Calu3 (cell line): ENCODE data around the gene SLC38A1. TPM values are rescaled to one million over a fixed set of nuclear protein-coding genes. Genes with fewer than 3 reads are reported as not detected.

Experiments used
- BruUV-seq: library from RNA; stranded (reverse); fragments of 400-500 nt; replicated peaks from 2 replicates; lab custom pipeline; 2021; lab: Mats Ljungman, UMichigan
- CTCF ChIA-PET: fragments of 300-600 bp; sonication (Branson Sonifier 250); formaldehyde crosslinking; loops from one replicate; lab custom pipeline; 2022; ENCODE audit warnings: antibody characterized with exemption; lab: Charles Lee
- DNase-seq: peaks from one replicate; pipeline ENCODE4 v3.0.0; 2022
- H3K27ac Mint-ChIP-seq: one replicate; pipeline ENCODE4 v1.8.0; 2022; ENCODE audit warnings: mixed read lengths; ENCODE audit not compliant: unreplicated experiment
- H3K27me3 Mint-ChIP-seq: one replicate; pipeline ENCODE4 v1.8.0; 2022; ENCODE audit warnings: mixed read lengths; ENCODE audit not compliant: unreplicated experiment
- H3K36me3 Mint-ChIP-seq: one replicate; pipeline ENCODE4 v1.8.0; 2022; ENCODE audit warnings: mild to moderate bottlenecking, moderate library complexity, mixed read lengths; ENCODE audit not compliant: insufficient read depth, unreplicated experiment
- H3K4me1 Mint-ChIP-seq: one replicate; pipeline ENCODE4 v1.8.0; 2022; ENCODE audit warnings: mild to moderate bottlenecking, low read depth, mixed read lengths; ENCODE audit not compliant: unreplicated experiment
- H3K4me3 Mint-ChIP-seq: one replicate; pipeline ENCODE4 v1.8.0; 2022; ENCODE audit warnings: mild to moderate bottlenecking, low read depth, moderate library complexity, mixed read lengths; ENCODE audit not compliant: unreplicated experiment
- H3K9me3 Mint-ChIP-seq: one replicate; pipeline ENCODE4 v1.8.0; 2022; ENCODE audit warnings: low read depth, mixed read lengths; ENCODE audit not compliant: unreplicated experiment
- intact Hi-C: fragments of 100-400 bp; cut with micrococcal nuclease; formaldehyde crosslinking; loops from one replicate; pipeline ENCODE4 v1.10.0; 2022; ENCODE audit not compliant: unreplicated experiment
- total RNA-seq: library from RNA; stranded (reverse); gene quantifications from 2 replicates; pipeline ENCODE4 v1.2.3, GENCODE V29; 2022
- TF ChIP-seq, protein P1 (sequence below): fragments of 200-600 bp; IDR thresholded peaks from one replicate; pipeline ENCODE4 v1.8.0; 2022; ENCODE audit warnings: antibody characterized with exemption; ENCODE audit not compliant: unreplicated experiment

Gene SLC38A1
- total RNA-seq, 1 experiment from 2014 or later = 132 TPM

DNA sequence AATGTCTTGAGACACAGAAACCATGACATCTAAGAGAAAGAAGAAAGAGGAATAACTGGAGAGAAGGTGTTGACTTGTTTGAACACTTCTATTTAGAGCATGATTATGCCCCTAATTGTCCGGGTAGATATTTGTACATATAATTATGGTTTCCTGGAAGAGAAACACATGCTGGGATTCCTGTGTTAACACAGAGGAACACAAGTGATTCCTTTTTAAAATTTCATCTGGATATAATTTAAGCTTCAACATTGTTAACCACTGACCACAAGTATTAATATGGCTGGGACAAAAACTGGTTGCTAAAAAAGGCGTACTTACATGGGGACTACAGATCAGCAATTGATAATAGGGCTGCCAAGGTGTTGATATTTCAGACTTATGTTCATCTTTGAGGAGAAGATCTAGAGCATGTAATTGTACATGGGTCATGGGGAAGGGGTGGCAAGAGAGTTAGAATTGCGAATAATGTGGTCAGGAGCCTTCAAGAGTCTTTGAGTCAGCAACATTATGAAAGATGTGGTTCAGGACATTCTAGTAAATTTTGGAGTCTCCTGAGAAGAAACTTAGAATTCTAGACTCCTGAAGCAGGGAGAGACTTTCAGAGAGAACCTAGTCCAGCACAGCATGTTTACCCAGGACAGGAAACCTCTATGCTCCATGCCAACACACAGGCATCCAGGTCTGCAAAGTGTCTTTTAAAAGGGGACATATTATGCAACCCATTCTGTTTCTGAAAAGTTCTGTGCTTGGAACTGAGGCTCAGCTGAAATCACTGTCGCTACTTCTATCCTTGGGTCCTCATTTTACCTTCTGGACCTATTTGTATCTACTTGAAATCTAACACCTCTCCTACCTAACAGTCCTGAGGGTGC is 56.5 kb downstream of the SLC38A1 start:
- Mint-ChIP-seq H3K4me1 (peaks cover 35% of the 10 kb centered on the region), H3K27ac (peak overlapping the region; percentile 35), H3K27me3 (no peaks in the 10 kb centered on the region), H3K36me3 (peaks cover 45% of the 10 kb centered on the region), H3K4me3 (no peak overlapping the region), H3K9me3 (no peaks in the 10 kb centered on the region)
- DNase-seq = no peak
- CTCF ChIA-PET = no interaction called here
- no TSS peak for BruUV-seq
- intact Hi-C loops = no loop called here
- TF ChIP-seq, protein P1, sequence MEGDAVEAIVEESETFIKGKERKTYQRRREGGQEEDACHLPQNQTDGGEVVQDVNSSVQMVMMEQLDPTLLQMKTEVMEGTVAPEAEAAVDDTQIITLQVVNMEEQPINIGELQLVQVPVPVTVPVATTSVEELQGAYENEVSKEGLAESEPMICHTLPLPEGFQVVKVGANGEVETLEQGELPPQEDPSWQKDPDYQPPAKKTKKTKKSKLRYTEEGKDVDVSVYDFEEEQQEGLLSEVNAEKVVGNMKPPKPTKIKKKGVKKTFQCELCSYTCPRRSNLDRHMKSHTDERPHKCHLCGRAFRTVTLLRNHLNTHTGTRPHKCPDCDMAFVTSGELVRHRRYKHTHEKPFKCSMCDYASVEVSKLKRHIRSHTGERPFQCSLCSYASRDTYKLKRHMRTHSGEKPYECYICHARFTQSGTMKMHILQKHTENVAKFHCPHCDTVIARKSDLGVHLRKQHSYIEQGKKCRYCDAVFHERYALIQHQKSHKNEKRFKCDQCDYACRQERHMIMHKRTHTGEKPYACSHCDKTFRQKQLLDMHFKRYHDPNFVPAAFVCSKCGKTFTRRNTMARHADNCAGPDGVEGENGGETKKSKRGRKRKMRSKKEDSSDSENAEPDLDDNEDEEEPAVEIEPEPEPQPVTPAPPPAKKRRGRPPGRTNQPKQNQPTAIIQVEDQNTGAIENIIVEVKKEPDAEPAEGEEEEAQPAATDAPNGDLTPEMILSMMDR = no peak

DNA sequence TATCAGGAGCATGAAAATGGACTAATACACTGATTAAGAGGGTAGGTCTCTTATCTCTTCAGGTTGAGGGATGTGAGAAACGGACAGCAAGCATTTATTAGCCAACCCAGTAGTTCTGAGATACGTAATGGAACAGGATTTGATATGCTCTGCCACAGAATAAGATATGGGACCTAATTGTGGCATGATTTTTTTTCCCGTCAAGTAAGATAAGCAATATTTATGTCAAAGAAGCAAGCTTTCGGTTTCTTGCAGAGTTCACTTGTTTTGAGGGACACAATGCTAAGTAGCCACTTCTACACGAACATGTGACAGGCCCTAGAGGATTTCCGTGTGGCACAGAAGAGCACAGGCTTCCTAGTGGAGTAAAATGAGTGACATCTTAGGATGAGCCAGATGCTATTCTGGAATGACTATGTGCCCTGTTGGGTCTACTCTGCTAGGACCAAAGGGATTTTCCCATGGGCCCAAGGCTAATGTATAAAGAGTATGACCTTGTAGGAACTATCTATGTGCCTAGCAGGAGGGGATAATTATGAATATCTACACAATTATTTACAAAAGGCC is 57.9 kb downstream of the SLC38A1 start:
- no peak overlapping the region for H3K4me3 Mint-ChIP-seq
- peaks cover 43% of the 10 kb centered on the region for H3K36me3 Mint-ChIP-seq
- H3K27ac Mint-ChIP-seq = peak overlapping the region; percentile 85
- no TSS peak for BruUV-seq
- CTCF ChIA-PET = no interaction called here
- DNase-seq = no peak
- intact Hi-C loops = no loop called here
- no peaks in the 10 kb centered on the region for H3K27me3 Mint-ChIP-seq
- TF ChIP-seq, protein P1 = no peak
- H3K4me1 Mint-ChIP-seq = peaks cover 29% of the 10 kb centered on the region
- H3K9me3 Mint-ChIP-seq = no peaks in the 10 kb centered on the region

DNA sequence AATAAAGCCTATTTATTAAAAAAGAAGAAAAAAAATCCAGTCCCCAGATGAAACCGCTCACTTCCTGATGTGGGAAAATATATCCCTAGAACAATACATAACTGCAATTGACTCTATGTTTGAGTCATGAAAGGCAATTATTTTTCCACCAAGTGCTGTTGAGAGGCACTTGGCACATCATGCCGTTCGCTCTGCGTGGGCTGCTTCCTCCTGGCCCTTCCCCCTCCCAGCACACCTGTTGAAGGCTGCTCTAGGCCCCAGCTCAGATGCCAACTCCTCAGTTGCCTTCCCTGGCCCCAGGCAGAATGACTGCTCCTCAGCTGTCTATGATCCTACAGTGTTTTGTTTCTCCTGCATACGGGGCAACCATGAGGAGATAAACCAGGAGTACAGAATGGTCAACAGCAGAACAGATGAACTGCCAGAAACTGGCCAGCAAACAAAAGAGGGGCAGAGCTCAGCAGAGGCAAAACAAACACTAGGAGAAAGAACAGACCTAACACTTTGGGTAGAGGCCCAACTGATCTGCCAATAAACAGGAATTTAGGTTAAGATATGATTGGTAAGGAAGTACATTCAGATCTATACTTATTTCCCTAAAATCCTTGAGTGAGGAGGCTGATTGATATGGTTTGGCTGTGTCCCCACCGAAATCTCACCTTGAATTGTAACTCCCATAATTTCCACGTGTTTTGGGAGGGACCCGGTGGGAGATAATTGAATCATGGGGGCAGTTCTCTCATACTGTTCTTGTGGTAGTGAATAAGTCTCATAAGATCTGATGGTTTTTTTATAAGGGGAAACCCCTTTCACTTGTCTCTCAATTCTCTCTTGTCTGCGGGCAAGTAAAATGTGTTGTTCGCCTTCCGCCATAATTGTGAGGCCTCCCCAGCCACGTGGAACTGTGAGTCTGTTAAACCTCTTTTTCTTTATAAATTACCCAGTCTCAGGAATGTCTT is 58.6 kb downstream of the SLC38A1 start:
- DNase-seq = peak; percentile 59
- BruUV-seq = no TSS peak
- H3K9me3 Mint-ChIP-seq = no peaks in the 10 kb centered on the region
- CTCF ChIA-PET = no interaction called here
- TF ChIP-seq, protein P1 = no peak
- no peaks in the 10 kb centered on the region for H3K27me3 Mint-ChIP-seq
- peak overlapping the region; percentile 37 for H3K4me3 Mint-ChIP-seq
- peaks cover 36% of the 10 kb centered on the region for H3K36me3 Mint-ChIP-seq
- intact Hi-C loops = loop anchor here (5.0 kb wide), 1 partner anchor 52 kb away; no protein-coding TSS in a partner anchor
- peak overlapping the region; percentile 85 for H3K27ac Mint-ChIP-seq
- H3K4me1 Mint-ChIP-seq = peaks cover 25% of the 10 kb centered on the region

DNA sequence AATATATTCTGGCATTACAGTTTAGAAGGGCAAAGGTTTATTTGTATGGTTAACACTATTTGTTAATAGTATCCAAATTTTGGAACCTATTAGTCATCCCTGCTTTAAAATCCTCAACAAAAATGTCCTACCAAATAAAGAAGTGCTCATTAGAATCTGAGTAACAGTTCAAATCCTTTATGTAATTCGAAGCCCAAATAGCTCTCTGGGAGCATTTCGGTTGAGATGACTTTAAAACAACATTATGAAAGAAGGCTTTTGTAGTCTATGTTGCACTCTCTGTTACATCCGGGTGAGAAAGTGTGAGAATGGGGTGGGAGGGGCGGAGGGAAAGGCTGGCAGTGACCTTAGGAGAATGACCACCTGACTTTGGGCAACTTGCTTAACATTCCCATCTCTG is 59.7 kb downstream of the SLC38A1 start:
- H3K27me3 Mint-ChIP-seq = no peaks in the 10 kb centered on the region

More for the DNA sequence above, 59.7 kb downstream of the SLC38A1 start:
- TF ChIP-seq, protein P1 = no peak
- Mint-ChIP-seq H3K4me3 (no peak overlapping the region), H3K9me3 (no peaks in the 10 kb centered on the region), H3K36me3 (peaks cover 34% of the 10 kb centered on the region), H3K4me1 (peaks cover 25% of the 10 kb centered on the region), H3K27ac (no peak overlapping the region)
- intact Hi-C loops = loop anchor here (5.0 kb wide), 1 partner anchor 53 kb away; no protein-coding TSS in a partner anchor
- BruUV-seq = no TSS peak
- CTCF ChIA-PET = interaction anchor here (1.0 kb wide), 1 partner anchor 61 kb away, joined by 5 read pairs; no protein-coding TSS in a partner anchor
- peak; percentile 12 for DNase-seq
